ENCODE measurements around the gene DEAF1. TPM values are rescaled to one million over a fixed set of nuclear protein-coding genes. Genes with fewer than 3 reads are reported as not detected.

Gene DEAF1
- total and polyA plus RNA-seq, 2 of the 13 experiments (the other 11 are each of a cell fraction or from before 2014, with no cell fraction given): 22.3 to 29.6 TPM

- TF ChIP-seq, protein P1, sequence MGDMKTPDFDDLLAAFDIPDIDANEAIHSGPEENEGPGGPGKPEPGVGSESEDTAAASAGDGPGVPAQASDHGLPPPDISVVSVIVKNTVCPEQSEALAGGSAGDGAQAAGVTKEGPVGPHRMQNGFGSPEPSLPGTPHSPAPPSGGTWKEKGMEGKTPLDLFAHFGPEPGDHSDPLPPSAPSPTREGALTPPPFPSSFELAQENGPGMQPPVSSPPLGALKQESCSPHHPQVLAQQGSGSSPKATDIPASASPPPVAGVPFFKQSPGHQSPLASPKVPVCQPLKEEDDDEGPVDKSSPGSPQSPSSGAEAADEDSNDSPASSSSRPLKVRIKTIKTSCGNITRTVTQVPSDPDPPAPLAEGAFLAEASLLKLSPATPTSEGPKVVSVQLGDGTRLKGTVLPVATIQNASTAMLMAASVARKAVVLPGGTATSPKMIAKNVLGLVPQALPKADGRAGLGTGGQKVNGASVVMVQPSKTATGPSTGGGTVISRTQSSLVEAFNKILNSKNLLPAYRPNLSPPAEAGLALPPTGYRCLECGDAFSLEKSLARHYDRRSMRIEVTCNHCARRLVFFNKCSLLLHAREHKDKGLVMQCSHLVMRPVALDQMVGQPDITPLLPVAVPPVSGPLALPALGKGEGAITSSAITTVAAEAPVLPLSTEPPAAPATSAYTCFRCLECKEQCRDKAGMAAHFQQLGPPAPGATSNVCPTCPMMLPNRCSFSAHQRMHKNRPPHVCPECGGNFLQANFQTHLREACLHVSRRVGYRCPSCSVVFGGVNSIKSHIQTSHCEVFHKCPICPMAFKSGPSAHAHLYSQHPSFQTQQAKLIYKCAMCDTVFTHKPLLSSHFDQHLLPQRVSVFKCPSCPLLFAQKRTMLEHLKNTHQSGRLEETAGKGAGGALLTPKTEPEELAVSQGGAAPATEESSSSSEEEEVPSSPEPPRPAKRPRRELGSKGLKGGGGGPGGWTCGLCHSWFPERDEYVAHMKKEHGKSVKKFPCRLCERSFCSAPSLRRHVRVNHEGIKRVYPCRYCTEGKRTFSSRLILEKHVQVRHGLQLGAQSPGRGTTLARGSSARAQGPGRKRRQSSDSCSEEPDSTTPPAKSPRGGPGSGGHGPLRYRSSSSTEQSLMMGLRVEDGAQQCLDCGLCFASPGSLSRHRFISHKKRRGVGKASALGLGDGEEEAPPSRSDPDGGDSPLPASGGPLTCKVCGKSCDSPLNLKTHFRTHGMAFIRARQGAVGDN (CRISPR knock-in tag; IDR thresholded peaks at IDR 0.05): 0 out of 2 replicates have a peak, but pooled peaks have one; percentile 12
- TF ChIP-seq POLR2A (IDR thresholded peaks at IDR 0.05; ENCODE audit: insufficient read depth in 1 of 2, low read depth in 2 of 2, low read length in 2 of 2) (0 out of 4 replicates have a peak, but pooled peaks of 1 of the 2 experiments have one; percentile 30), PATZ1 (CRISPR knock-in tag; IDR thresholded peaks at IDR 0.05) (peak; percentile 8; the same call in 1 of the 2 replicates), AGO1 (IDR thresholded peaks at IDR 0.05; ENCODE audit: low read depth, low read length, poor library complexity, severe bottlenecking) (peak; percentile 3), ZNF138 (CRISPR knock-in tag; IDR thresholded peaks at IDR 0.05; ENCODE audit: low read depth) (peak; percentile 36; the same call in 1 of the 2 replicates), BHLHE40 (IDR thresholded peaks at IDR 0.05; ENCODE audit: low read length) (0 out of 2 replicates have a peak, but pooled peaks have one; percentile 24), ETV6 (CRISPR knock-in tag; conservative IDR thresholded peaks at IDR 0.05) (0 out of 2 replicates have a peak, but pooled peaks have one; percentile 13)
Measured at GRCh38 chr11:625636-626268, 69.3 kb downstream of the DEAF1 start (continued).
